Measurements from ENCODE around the gene XPR1.

The XPR1 gene

GRCh38 chr1:180937624-180938225 is 305.9 kb downstream of the XPR1 start:
- DNase-seq (ENCODE audit: extremely low spot score, insufficient read length, low read depth), result no peak
- FAIRE-seq, result peak; percentile 9

GRCh38 chr1:180939073-180939710 is 307.4 kb downstream of the XPR1 start:
- FAIRE-seq (no peak), DNase-seq (ENCODE audit: extremely low spot score, insufficient read length, low read depth) (no peak)

DNA sequence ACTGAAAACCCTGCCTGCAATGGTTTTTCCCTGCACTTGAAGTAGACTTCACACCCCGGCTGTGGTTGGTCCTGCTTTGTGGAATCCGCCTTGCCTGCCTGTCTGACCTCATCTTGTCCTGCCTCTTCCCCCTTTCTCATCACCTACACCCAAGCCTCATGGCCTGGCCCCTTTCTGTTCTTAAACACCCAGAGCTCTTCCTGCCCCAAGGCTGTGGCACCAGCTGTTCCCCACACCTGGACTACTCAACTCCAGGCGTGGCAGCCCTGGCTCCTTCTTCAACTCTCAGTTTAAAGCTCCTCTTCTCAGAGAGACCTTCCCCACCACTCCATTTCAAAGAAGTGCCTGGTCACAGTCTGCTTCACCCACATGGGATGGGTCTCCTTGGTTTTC is 307.9 kb downstream of the XPR1 start:
- FAIRE-seq, result no peak
- DNase-seq (ENCODE audit: extremely low spot score, insufficient read length, low read depth), result no peak
